ENCODE measurements around the gene XXYLT1. TPM values are rescaled to one million over a fixed set of nuclear protein-coding genes. Genes with fewer than 3 reads are reported as not detected.

The XXYLT1 gene
- total and polyA plus RNA-seq, 3 experiments from 2014 or later, result 7.9 to 10.5 (median 8.3) TPM

DNA sequence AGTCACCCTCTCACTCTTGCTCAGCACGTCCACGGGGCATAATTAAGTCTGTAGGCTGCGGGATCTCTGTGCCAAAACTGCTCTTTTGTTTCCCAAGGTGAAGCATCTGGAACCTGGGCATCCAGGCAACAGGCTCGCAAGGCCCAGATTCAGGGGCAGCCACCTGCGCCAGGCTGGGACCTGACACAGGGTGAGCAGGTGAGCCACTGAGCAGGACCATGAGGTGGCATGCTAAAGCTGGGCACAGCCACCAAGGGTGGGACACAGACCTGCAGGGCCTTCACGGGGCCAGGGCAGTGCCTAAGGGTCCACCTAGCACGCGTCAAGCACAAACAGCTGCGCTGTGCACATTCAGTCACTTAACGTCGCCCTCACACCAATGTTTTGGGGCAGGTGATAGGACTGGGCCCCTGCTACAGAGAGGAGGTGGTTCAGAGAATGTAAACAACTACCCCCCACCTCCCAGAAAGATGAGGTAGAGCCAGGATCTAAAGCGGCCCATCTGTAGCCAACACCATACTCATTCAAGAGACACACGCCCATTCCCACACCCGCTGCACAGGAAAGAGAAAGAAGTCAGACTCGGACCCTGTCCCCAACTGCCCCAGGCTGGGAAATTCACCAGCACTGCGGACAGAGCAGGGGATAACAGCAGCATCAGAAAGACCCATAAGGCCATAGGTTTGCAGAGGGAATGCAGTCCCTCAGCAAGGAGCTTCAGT, 16.3 kb downstream of the XXYLT1 start:
- CTCF ChIA-PET, result interaction anchor here (5.1 kb wide), 1 partner anchor 572 kb away, joined by 29 read pairs; no protein-coding TSS in a partner anchor

DNA sequence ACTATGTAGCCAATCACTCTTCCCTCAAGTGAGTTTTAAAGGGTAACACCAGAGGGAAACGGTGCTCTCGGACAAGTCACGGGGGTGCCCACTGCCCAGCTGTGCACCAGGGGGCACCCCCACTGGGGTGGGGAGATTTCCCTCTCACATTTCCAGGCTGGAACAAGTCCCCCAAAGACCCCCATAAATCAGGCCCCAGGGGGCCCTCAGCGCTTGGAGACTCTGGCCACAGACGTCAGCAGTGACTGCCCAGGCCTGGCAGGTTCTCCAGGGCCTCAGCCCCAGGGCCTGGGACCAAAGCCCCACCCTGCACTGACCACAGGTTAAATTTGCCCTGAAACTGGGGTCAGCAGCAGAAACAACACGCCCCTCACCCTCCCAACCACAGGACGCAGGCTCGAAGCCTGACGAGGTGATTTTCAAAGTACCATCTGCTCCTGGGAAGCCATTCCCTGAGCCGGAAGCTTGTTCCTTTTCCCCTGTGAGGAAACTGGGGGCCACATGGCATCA, 17.0 kb downstream of the XXYLT1 start:
- peaks cover 21 to 35% (median 31%) of the 10 kb centered on the region in 3 donors for H3K4me1 Mint-ChIP-seq
- ChIA-PET POLR2A (no interaction called here), CTCF (no interaction called here)
- no peaks in the 10 kb centered on the region for H3K36me3 Mint-ChIP-seq
- no peaks in the 10 kb centered on the region for H3K9me3 Mint-ChIP-seq
- Histone ChIP-seq H3K36me3 (ENCODE audit: insufficient read depth, low read length) (no peaks in the 10 kb centered on the region), H3K9me3 (ENCODE audit: low read length) (no peaks in the 10 kb centered on the region), H3K4me3 (ENCODE audit: low read length) (no peak overlapping the region), H3K27ac (ENCODE audit: low read depth, low read length) (no peak overlapping the region), H3K27me3 (ENCODE audit: insufficient read depth, low read length, poor library complexity, severe bottlenecking) (no peaks in the 10 kb centered on the region), H3K4me1 (ENCODE audit: insufficient read depth, low read length) (peaks cover 5% of the 10 kb centered on the region)
- H3K27ac Mint-ChIP-seq, result no peak overlapping the region
- H3K4me3 Mint-ChIP-seq, result no peak overlapping the region
- DNase-seq, result no peak
- H3K27me3 Mint-ChIP-seq, result no peaks in the 10 kb centered on the region

More for the DNA sequence above, 16.3 kb downstream of the XXYLT1 start:
- peak overlapping the region in 1 of 8 donors; percentile 35 for H3K27ac Mint-ChIP-seq
- H3K9me3 ChIP-seq (ENCODE audit: low read length), result no peaks in the 10 kb centered on the region
- H3K27me3 Mint-ChIP-seq, result no peaks in the 10 kb centered on the region
- no peaks in the 10 kb centered on the region for H3K36me3 ChIP-seq (ENCODE audit: insufficient read depth, low read length)
- H3K27me3 ChIP-seq (ENCODE audit: insufficient read depth, low read length, poor library complexity, severe bottlenecking), result no peaks in the 10 kb centered on the region
- H3K4me1 ChIP-seq (ENCODE audit: insufficient read depth, low read length), result peaks cover 11% of the 10 kb centered on the region
- H3K27ac ChIP-seq (ENCODE audit: low read depth, low read length), result no peak overlapping the region
- H3K9me3 Mint-ChIP-seq, result no peaks in the 10 kb centered on the region
- no peaks in the 10 kb centered on the region for H3K36me3 Mint-ChIP-seq
- POLR2A ChIA-PET, result no interaction called here
- no peak overlapping the region for H3K4me3 ChIP-seq (ENCODE audit: low read length)
- H3K4me1 Mint-ChIP-seq, result peaks cover 21 to 38% (median 32%) of the 10 kb centered on the region in 3 donors
- DNase-seq, result no peak
- no peak overlapping the region for H3K4me3 Mint-ChIP-seq

DNA sequence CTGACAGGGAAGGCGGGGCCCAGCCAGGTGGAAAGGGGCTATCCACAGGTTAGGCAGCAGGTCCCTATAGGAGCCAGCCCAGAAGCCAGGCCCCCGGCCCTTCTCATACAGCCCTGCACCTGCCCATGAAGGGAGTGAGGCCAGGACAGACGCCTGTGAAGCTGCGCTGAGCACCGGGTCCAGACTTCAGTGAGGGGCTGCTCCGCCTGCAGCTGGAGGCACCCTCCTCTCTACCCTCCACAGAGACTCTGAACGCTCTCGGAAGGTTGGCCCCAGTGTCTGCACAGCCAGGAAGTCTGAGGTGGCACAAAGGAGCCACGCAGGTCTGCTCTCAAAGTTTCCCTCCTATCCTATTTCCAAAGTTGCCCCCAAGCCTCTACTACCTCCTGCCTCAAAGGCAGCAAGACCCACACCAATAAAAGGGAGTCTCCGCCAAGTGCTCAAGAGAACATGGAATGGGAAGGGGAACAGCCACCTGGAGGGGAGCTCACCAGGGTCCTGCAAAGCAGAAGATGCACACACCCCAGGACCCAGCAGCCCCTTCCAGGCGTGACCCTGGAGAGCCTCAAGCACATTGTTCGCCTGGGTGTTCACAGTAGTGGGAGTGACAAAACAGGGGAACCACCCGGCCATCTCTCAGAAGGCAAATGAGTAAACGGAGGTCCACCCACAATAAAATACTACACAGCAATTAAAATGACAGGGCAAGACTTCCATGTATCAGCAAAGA, 19.5 kb downstream of the XXYLT1 start:
- POLR2A ChIA-PET, result no interaction called here
- Mint-ChIP-seq H3K27me3 (no peaks in the 10 kb centered on the region), H3K9me3 (no peaks in the 10 kb centered on the region), H3K27ac (peak overlapping the region in 3 of 8 donors; percentile 20 to 26 (median 25)), H3K4me1 (peaks cover 15 to 28% (median 24%) of the 10 kb centered on the region in 3 donors), H3K36me3 (peaks cover 0 to 4% (median 2%) of the 10 kb centered on the region in 3 donors), H3K4me3 (peak overlapping the region in 1 of 7 donors; percentile 49)
- no peak overlapping the region for H3K27ac ChIP-seq (ENCODE audit: low read depth, low read length)
- H3K4me3 ChIP-seq (ENCODE audit: low read length), result no peak overlapping the region
- CTCF ChIA-PET, result interaction anchor here (1.7 kb wide), 1 partner anchor 569 kb away, joined by 4 read pairs; no protein-coding TSS in a partner anchor
- no peak for DNase-seq
- no peaks in the 10 kb centered on the region for H3K36me3 ChIP-seq (ENCODE audit: insufficient read depth, low read length)
- H3K9me3 ChIP-seq (ENCODE audit: low read length), result no peaks in the 10 kb centered on the region
- no peaks in the 10 kb centered on the region for H3K27me3 ChIP-seq (ENCODE audit: insufficient read depth, low read length, poor library complexity, severe bottlenecking)
- peaks cover 4% of the 10 kb centered on the region for H3K4me1 ChIP-seq (ENCODE audit: insufficient read depth, low read length)

DNA sequence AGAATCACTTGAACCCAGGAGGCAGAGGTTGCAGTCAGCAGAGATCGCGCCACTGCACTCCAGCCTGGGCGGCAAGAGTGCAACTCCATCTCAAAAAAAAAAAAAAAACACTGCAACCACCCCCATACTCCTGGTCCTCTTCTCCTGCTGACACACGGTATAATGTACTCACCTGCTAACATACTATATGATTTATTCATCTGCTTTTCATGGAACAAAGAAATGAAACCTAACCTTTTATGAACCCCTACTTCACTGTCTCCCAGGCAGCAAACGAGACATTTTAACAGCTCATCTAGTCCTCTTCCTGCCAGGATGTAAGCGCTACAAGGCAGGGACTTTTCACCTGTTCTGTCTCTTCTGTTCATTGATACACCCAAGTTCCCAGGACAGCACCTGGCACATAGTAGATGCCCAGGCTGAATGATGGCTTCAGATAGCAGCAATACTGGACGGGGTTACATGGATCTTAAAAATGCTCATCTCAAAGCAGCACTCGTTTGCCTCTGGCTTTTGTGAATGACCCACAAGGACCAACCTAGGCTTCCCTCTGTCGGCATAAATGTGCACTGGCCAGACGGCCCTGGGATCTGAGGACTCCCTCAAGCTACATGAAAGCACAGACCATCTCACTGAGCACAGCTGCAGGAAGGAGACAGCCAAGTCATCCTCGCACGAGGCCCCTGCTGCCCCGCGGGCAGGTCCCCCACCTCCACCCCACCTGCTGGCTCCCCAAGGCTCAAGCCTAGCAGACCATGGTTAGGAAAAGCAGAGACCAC, 20.3 kb downstream of the XXYLT1 start:
- Mint-ChIP-seq H3K27ac (peak overlapping the region in 4 of 8 donors; percentile 1 to 48 (median 8)), H3K4me1 (peaks cover 15 to 28% (median 24%) of the 10 kb centered on the region in 3 donors), H3K9me3 (no peaks in the 10 kb centered on the region), H3K27me3 (no peaks in the 10 kb centered on the region), H3K4me3 (no peak overlapping the region), H3K36me3 (peaks cover 6 to 8% (median 7%) of the 10 kb centered on the region in 3 donors)
- DNase-seq, result no peak
- ChIA-PET POLR2A (no interaction called here), CTCF (interaction anchor here (0.7 to 1.1 kb wide), 2 partner anchors 138 to 563 kb away, joined by 4 read pairs; no protein-coding TSS in a partner anchor)
- Histone ChIP-seq H3K9me3 (ENCODE audit: low read length) (no peaks in the 10 kb centered on the region), H3K36me3 (ENCODE audit: insufficient read depth, low read length) (no peaks in the 10 kb centered on the region), H3K27me3 (ENCODE audit: insufficient read depth, low read length, poor library complexity, severe bottlenecking) (no peaks in the 10 kb centered on the region), H3K4me1 (ENCODE audit: insufficient read depth, low read length) (peaks cover 4% of the 10 kb centered on the region), H3K27ac (ENCODE audit: low read depth, low read length) (no peak overlapping the region), H3K4me3 (ENCODE audit: low read length) (no peak overlapping the region)

DNA sequence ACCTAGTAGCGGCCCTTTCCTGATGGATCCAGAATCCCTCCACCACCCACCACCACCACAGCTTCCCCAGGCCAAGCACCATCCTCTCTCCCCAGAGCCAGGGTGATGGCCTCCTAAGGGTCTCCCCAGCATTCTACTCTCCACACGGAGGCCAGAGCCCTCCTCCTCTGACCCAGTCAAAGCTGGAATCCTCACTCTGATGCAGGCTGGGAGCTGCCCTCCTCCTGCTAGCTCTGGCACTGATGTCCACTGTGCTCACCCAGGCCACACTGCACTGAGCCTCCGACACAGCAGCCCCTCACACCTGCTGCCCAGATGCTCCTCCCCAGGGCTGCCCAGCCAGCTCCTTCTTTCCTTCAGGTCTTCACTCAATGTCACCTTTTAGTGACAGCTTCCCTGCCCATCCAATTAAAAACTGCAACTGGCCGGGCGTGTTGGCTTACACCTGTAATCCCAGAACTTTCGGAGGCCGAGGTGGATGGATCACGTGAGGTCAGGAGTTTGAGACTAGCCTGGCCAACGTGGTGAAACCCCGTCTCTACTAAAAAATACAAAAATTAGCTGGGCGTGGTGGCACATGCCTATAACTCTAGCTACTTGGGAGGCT, 21.0 kb downstream of the XXYLT1 start:
- Mint-ChIP-seq H3K9me3 (no peaks in the 10 kb centered on the region), H3K4me3 (no peak overlapping the region), H3K4me1 (peaks cover 15 to 28% (median 24%) of the 10 kb centered on the region in 3 donors), H3K27me3 (no peaks in the 10 kb centered on the region), H3K36me3 (peaks cover 6 to 9% (median 8%) of the 10 kb centered on the region in 3 donors), H3K27ac (peak overlapping the region in 1 of 8 donors; percentile 47)
- Histone ChIP-seq H3K27ac (ENCODE audit: low read depth, low read length) (no peak overlapping the region), H3K36me3 (ENCODE audit: insufficient read depth, low read length) (no peaks in the 10 kb centered on the region), H3K9me3 (ENCODE audit: low read length) (no peaks in the 10 kb centered on the region), H3K4me1 (ENCODE audit: insufficient read depth, low read length) (peaks cover 4% of the 10 kb centered on the region), H3K27me3 (ENCODE audit: insufficient read depth, low read length, poor library complexity, severe bottlenecking) (no peaks in the 10 kb centered on the region), H3K4me3 (ENCODE audit: low read length) (no peak overlapping the region)
- DNase-seq, result no peak
- POLR2A ChIA-PET, result no interaction called here
- CTCF ChIA-PET, result interaction anchor here (1.1 kb wide), 1 partner anchor 563 kb away, joined by 4 read pairs; no protein-coding TSS in a partner anchor

DNA sequence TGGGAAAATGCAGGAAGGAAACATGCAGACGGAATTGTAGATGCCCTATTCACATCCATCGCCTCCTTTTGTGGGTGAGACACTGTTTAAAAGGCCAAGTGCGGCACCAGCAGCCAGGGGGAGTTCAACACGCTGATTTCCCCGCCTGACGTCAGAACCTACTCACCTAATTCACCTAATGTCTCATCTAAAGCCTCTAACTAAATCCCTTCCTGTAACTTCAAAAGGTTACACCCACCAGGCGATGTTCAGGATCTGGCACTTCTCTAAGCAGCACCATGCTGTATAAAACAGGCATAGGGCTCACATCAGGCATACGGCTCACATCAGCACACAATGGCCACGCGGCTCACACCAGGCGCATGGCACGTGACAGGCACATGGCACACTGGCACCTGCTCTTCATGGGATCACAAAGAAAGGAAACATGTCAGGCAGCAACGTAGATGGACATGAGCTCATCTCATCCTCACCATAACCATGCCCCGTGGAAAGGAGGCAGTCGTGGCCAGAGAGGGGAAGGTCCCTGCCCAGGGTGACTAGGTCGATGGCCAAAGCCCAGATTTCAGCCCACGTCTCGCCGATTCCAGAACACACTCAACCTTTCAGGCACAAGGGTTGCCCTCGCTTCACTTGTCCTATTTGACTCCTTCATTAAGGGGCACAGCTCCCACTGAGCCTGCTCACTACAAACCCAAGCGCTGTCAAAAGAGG, 21.7 kb downstream of the XXYLT1 start:
- ChIA-PET CTCF (interaction anchor here (1.1 to 1.9 kb wide), 2 partner anchors 562 to 566 kb away, joined by 4 to 6 read pairs; no protein-coding TSS in a partner anchor), POLR2A (interaction anchor here (0.5 kb wide), 1 partner anchor 284 kb away, joined by 4 read pairs; no protein-coding TSS in a partner anchor)
- no peak overlapping the region for H3K4me3 Mint-ChIP-seq
- Histone ChIP-seq H3K4me3 (ENCODE audit: low read length) (no peak overlapping the region), H3K4me1 (ENCODE audit: insufficient read depth, low read length) (peaks cover 4% of the 10 kb centered on the region), H3K27me3 (ENCODE audit: insufficient read depth, low read length, poor library complexity, severe bottlenecking) (no peaks in the 10 kb centered on the region), H3K9me3 (ENCODE audit: low read length) (no peaks in the 10 kb centered on the region), H3K36me3 (ENCODE audit: insufficient read depth, low read length) (no peaks in the 10 kb centered on the region), H3K27ac (ENCODE audit: low read depth, low read length) (no peak overlapping the region)
- peaks cover 15 to 28% (median 24%) of the 10 kb centered on the region in 3 donors for H3K4me1 Mint-ChIP-seq
- no peaks in the 10 kb centered on the region for H3K27me3 Mint-ChIP-seq
- peak overlapping the region in 3 of 8 donors; percentile 33 to 93 (median 68) for H3K27ac Mint-ChIP-seq
- H3K9me3 Mint-ChIP-seq, result no peaks in the 10 kb centered on the region
- H3K36me3 Mint-ChIP-seq, result peaks cover 6 to 9% (median 8%) of the 10 kb centered on the region in 3 donors
- DNase-seq, result no peak

DNA sequence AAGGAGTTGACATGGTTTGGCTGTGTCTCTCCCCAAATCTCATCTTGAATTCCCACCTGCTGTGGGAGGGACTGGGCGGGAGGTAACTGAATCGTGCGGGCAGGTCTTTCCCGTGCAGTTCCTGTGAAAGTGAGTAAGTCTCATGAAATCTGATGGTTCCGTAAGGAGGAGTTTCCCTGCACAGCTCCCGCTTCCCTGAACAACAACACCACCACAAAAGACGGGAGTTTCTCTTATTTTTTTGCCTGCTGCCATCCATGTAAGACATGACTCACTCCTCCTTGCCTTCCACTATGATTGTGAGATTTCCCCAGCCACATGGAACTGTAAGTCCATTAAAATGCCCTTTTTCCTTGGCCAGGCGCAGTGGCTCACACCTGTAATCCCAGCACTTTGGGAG, 22.7 kb downstream of the XXYLT1 start:
- CTCF ChIA-PET, result interaction anchor here (1.6 to 1.9 kb wide), 2 partner anchors 9 to 565 kb away, joined by 3 to 6 read pairs; no protein-coding TSS in a partner anchor

More for the DNA sequence above, 22.7 kb downstream of the XXYLT1 start:
- no peaks in the 10 kb centered on the region for H3K27me3 Mint-ChIP-seq
- H3K27ac ChIP-seq (ENCODE audit: low read depth, low read length), result no peak overlapping the region
- H3K4me3 Mint-ChIP-seq, result no peak overlapping the region
- no peak overlapping the region for H3K4me3 ChIP-seq (ENCODE audit: low read length)
- H3K4me1 Mint-ChIP-seq, result peaks cover 15 to 28% (median 24%) of the 10 kb centered on the region in 3 donors
- H3K4me1 ChIP-seq (ENCODE audit: insufficient read depth, low read length), result peaks cover 4% of the 10 kb centered on the region
- H3K9me3 ChIP-seq (ENCODE audit: low read length), result no peaks in the 10 kb centered on the region
- no peaks in the 10 kb centered on the region for H3K36me3 ChIP-seq (ENCODE audit: insufficient read depth, low read length)
- DNase-seq, result no peak
- H3K27ac Mint-ChIP-seq, result peak overlapping the region in 1 of 8 donors; percentile 33
- H3K36me3 Mint-ChIP-seq, result peaks cover 6 to 9% (median 8%) of the 10 kb centered on the region in 3 donors
- no peaks in the 10 kb centered on the region for H3K9me3 Mint-ChIP-seq
- no peaks in the 10 kb centered on the region for H3K27me3 ChIP-seq (ENCODE audit: insufficient read depth, low read length, poor library complexity, severe bottlenecking)
- POLR2A ChIA-PET, result no interaction called here
